HCT116 (cell line): ENCODE measurements around the gene RGS7. TPM values are rescaled to one million over a fixed set of nuclear protein-coding genes. Genes with fewer than 3 reads are reported as not detected.

Experiments
- ATAC-seq: fragments of 200-7000 bp; cut with Tn5 transposase; 2 replicates; pipeline ENCODE4 v1.9.1; 2020; ENCODE audit warnings: mild to moderate bottlenecking, moderate library complexity
- BruUV-seq: library from RNA; stranded (reverse); fragments of 400-500 nt; replicated peaks from 2 replicates; lab custom pipeline; 2021; lab: Mats Ljungman, UMichigan
- CTCF ChIA-PET: fragments of 300-600 bp; sonication (Branson Sonifier 250); formaldehyde crosslinking; loops from one replicate; lab custom pipeline; 2021; ENCODE audit warnings: antibody characterized with exemption; lab: Charles Lee
- POLR2A ChIA-PET: fragments of 300-600, 350-600 bp; sonication (Branson Sonifier 250); formaldehyde crosslinking; loops from one replicate; lab custom pipeline; 2021; ENCODE audit warnings: antibody characterized with exemption; lab: Charles Lee
- RAD21 ChIA-PET, 2 experiments: fragments of 300-600 bp; sonication (Branson Sonifier 250); formaldehyde crosslinking; loops; one replicate each; lab custom pipeline; 2023; ENCODE audit warnings: low total read pairs in 2 of 2; ENCODE audit not compliant: uncharacterized antibody in 2 of 2, unreplicated experiment in 2 of 2, low non-redundant PET in 1 of 2; lab: Charles Lee
- DNase-seq: peaks from one replicate; pipeline ENCODE4 v3.0.0-alpha.2; 2010; ENCODE audit warnings: low read depth, low spot score
- H2AFZ ChIP-seq: fragments of 200-600 bp; shearing (Covaris generic), sonication (generic); 2 replicates; pipeline ENCODE4 v1.6.1; 2017; ENCODE audit warnings: low read depth, mixed run types, mixed read lengths, antibody characterized with exemption, low read length; ENCODE audit not compliant: poor library complexity, severe bottlenecking
- H3K27ac ChIP-seq: 2 replicates; pipeline ENCODE4 v1.5.1; 2012; ENCODE audit warnings: low read depth, low read length
- H3K27me3 ChIP-seq: fragments of 200-600 bp; sonication (generic); 2 replicates; pipeline ENCODE4 v1.6.1; 2016; ENCODE audit warnings: mixed run types, low read length, mixed read lengths; ENCODE audit not compliant: insufficient read depth
- H3K36me3 ChIP-seq, 2 experiments: fragments of 200-500 bp in 1 of 2; fragments of 200-600 bp in 1 of 2; sonication (Bioruptor generic) in 1 of 2; sonication (generic) in 1 of 2; 2 replicates each; pipeline versions ENCODE4 v1.5.1 to v1.6.1; 2014 to 2016; ENCODE audit warnings: low read length in 2 of 2, inconsistent platforms in 1 of 2, mixed read lengths in 1 of 2, mixed run types in 1 of 2; ENCODE audit not compliant: insufficient read depth in 2 of 2, control insufficient read depth in 1 of 2
- H3K4me1 ChIP-seq, 2 experiments: fragments of 200-600 bp in 1 of 2; sonication (generic) in 1 of 2; 2 replicates each; pipeline versions ENCODE4 v1.5.1 to v1.6.1; 2012 to 2017; ENCODE audit warnings: low read length in 2 of 2, inconsistent platforms in 1 of 2, mild to moderate bottlenecking in 1 of 2, mixed read lengths in 1 of 2, mixed run types in 1 of 2, moderate library complexity in 1 of 2; ENCODE audit not compliant: insufficient read depth in 2 of 2, control insufficient read depth in 1 of 2
- H3K4me2 ChIP-seq: fragments of 200-600 bp; sonication (generic); 2 replicates; pipeline ENCODE4 v1.6.1; 2017; ENCODE audit warnings: mixed run types, low read length, mixed read lengths
- H3K4me3 ChIP-seq, 2 experiments: fragments of 200-600 bp in 1 of 2; sonication (generic) in 1 of 2; replicated peaks in 1 of 2; 2 replicates each; pipeline ENCODE4 v1.5.1; 2011 to 2016; ENCODE audit warnings: low read length in 2 of 2, control low read depth in 1 of 2, low read depth in 1 of 2, mild to moderate bottlenecking in 1 of 2, mixed read lengths in 1 of 2, mixed run types in 1 of 2
- H3K79me2 ChIP-seq: fragments of 200-600 bp; sonication (generic); 2 replicates; pipeline ENCODE4 v1.6.1; 2017; ENCODE audit warnings: mild to moderate bottlenecking, mixed run types, low read length, moderate library complexity, mixed read lengths; ENCODE audit not compliant: insufficient read depth
- H3K9ac ChIP-seq: fragments of 200-600 bp; sonication (generic); 2 replicates; pipeline ENCODE4 v1.6.1; 2016; ENCODE audit warnings: low read length, mixed read lengths
- H3K9me2 ChIP-seq: fragments of 200-600 bp; sonication (generic), shearing (Covaris generic); 2 replicates; pipeline ENCODE4 v1.6.1; 2017; ENCODE audit warnings: mixed run types, mild to moderate bottlenecking, moderate library complexity; ENCODE audit not compliant: insufficient read depth
- H3K9me3 ChIP-seq, 2 experiments: fragments of 200-500 bp in 1 of 2; fragments of 200-600 bp in 1 of 2; sonication (Bioruptor generic) in 1 of 2; sonication (generic) in 1 of 2; 2 replicates each; pipeline ENCODE4 v1.6.1; 2014 to 2017; ENCODE audit warnings: low read length in 2 of 2, mixed read lengths in 2 of 2, inconsistent platforms in 1 of 2, low read depth in 1 of 2, mild to moderate bottlenecking in 1 of 2, mixed run types in 1 of 2, moderate library complexity in 1 of 2; ENCODE audit not compliant: control insufficient read depth in 1 of 2, insufficient read depth in 1 of 2
- H4K20me1 ChIP-seq: fragments of 200-600 bp; sonication (generic), shearing (Covaris generic); 2 replicates; pipeline ENCODE4 v1.6.1; 2017; ENCODE audit warnings: mixed run types, mild to moderate bottlenecking, moderate library complexity; ENCODE audit not compliant: insufficient read depth
- ATF3 ChIP-seq: IDR thresholded peaks from 2 replicates; pipeline ENCODE4 v1.6.1; 2012
- CBX3 ChIP-seq: IDR thresholded peaks from 2 replicates; pipeline ENCODE4 v1.6.1; 2012; ENCODE audit warnings: low read depth
- CEBPB ChIP-seq: IDR thresholded peaks from 2 replicates; pipeline ENCODE4 v1.6.1; 2012; ENCODE audit warnings: low read depth
- CTCF ChIP-seq, 3 experiments: fragments of 200-600 bp in 1 of 3; sonication (generic) in 1 of 3; IDR thresholded peaks in 2 of 3; conservative IDR thresholded peaks in 1 of 3; 2 replicates each; pipeline ENCODE4 v1.5.1; 2012 to 2017; ENCODE audit warnings: low read depth in 2 of 3, low read length in 2 of 3, antibody characterized with exemption in 1 of 3, borderline replicate concordance in 1 of 3, control low read depth in 1 of 3, mild to moderate bottlenecking in 1 of 3, mixed read lengths in 1 of 3, mixed run types in 1 of 3, moderate library complexity in 1 of 3; ENCODE audit not compliant: insufficient read depth in 1 of 3
- EGR1 ChIP-seq: IDR thresholded peaks from 2 replicates; pipeline ENCODE4 v1.6.1; 2012; ENCODE audit warnings: low read depth
- ELF1 ChIP-seq: IDR thresholded peaks from 2 replicates; pipeline ENCODE4 v1.6.1; 2012; ENCODE audit warnings: low read depth, borderline replicate concordance
- EZH2 ChIP-seq: fragments of 200-600 bp; sonication (generic); IDR thresholded peaks from 2 replicates; pipeline ENCODE4 v1.6.1; 2017; ENCODE audit warnings: antibody characterized with exemption, mixed run types
- EZH2phosphoT487 ChIP-seq: fragments of 200-600 bp; IDR thresholded peaks from 2 replicates; pipeline ENCODE4 v1.6.1; 2018; ENCODE audit warnings: antibody characterized with exemption, borderline replicate concordance
- FOSL1 ChIP-seq: IDR thresholded peaks from 2 replicates; pipeline ENCODE4 v1.6.1; 2012; ENCODE audit warnings: low read depth
- JUND ChIP-seq: IDR thresholded peaks from 2 replicates; pipeline ENCODE4 v1.6.1; 2012
- MAX ChIP-seq: IDR thresholded peaks from 2 replicates; pipeline ENCODE4 v1.6.1; 2012
- POLR2AphosphoS5 ChIP-seq: IDR thresholded peaks from 2 replicates; pipeline ENCODE4 v1.6.1; 2011; ENCODE audit warnings: mild to moderate bottlenecking, low read depth, low read length, moderate library complexity
- REST ChIP-seq: IDR thresholded peaks from 2 replicates; pipeline ENCODE4 v1.6.1; 2012; ENCODE audit warnings: low read depth
- SIN3A ChIP-seq: IDR thresholded peaks from 2 replicates; pipeline ENCODE4 v1.6.1; 2012; ENCODE audit warnings: low read depth
- SP1 ChIP-seq: IDR thresholded peaks from 2 replicates; pipeline ENCODE4 v1.6.1; 2012; ENCODE audit warnings: low read depth
- TCF7L2 ChIP-seq: IDR thresholded peaks from 2 replicates; pipeline ENCODE4 v1.7.0; 2011; ENCODE audit warnings: borderline replicate concordance, inconsistent platforms; ENCODE audit not compliant: insufficient read depth, insufficient read length; ENCODE audit errors: extremely low read depth
- YY1 ChIP-seq: IDR thresholded peaks from 2 replicates; pipeline ENCODE4 v1.6.1; 2011; ENCODE audit warnings: low read length, low read depth, moderate library complexity, mild to moderate bottlenecking; ENCODE audit not compliant: insufficient replicate concordance; ENCODE audit errors: extremely low read depth
- ZNF274 ChIP-seq: fragments of 200-500 bp; sonication (Bioruptor generic); IDR thresholded peaks from 2 replicates; pipeline ENCODE4 v1.6.1; 2014; ENCODE audit warnings: mild to moderate bottlenecking, low read depth, low read length, inconsistent platforms
- intact Hi-C: fragments of 100-400 bp; cut with micrococcal nuclease; formaldehyde crosslinking; loops from 2 replicates; pipeline ENCODE4 v1.10.0; 2022
- total RNA-seq: library from RNA; stranded (reverse); gene quantifications from one replicate; pipeline ENCODE4 v1.2.1, GENCODE V29; 2021; ENCODE audit not compliant: unreplicated experiment

Gene RGS7
- total RNA-seq, 1 experiment from 2014 or later = not detected

GRCh38 chr1:241266121-241266520 is 90.9 kb downstream of the RGS7 start (continued):
- no peak for TF ChIP-seq CTCF (IDR thresholded peaks at IDR 0.05 in 2 of 3, conservative IDR thresholded peaks at IDR 0.05 in 1 of 3; ENCODE audit: borderline replicate concordance in 1 of 3, insufficient read depth in 1 of 3, low read depth in 2 of 3, low read length in 2 of 3)
- TF ChIP-seq JUND = no peak
- no peak for TF ChIP-seq CBX3
- no peak for TF ChIP-seq EGR1
- no peak for TF ChIP-seq SIN3A
- no peak for TF ChIP-seq ELF1
- TF ChIP-seq CEBPB = no peak
- no peak for TF ChIP-seq ZNF274
- no peak for TF ChIP-seq MAX

- CTCF ChIA-PET = no interaction called here
- H3K27me3 ChIP-seq = no peaks in the 10 kb centered on the region
- no peaks in the 10 kb centered on the region for H3K9me2 ChIP-seq
- intact Hi-C loops = no loop called here
- DNase-seq (no peak), ATAC-seq (no peak)
- POLR2A ChIA-PET = no interaction called here
- BruUV-seq = no TSS peak
- no peak overlapping the region for H3K4me3 ChIP-seq
- H3K4me2 ChIP-seq = no peak overlapping the region
- RAD21 ChIA-PET = no interaction called here
- H3K9ac ChIP-seq = no peak overlapping the region
- H3K4me1 ChIP-seq = no peaks in the 10 kb centered on the region
- H2AFZ ChIP-seq = no peak overlapping the region
- no peaks in the 10 kb centered on the region for H3K36me3 ChIP-seq
- no peak overlapping the region for H3K27ac ChIP-seq
- no peaks in the 10 kb centered on the region for H4K20me1 ChIP-seq
- H3K79me2 ChIP-seq = no peaks in the 10 kb centered on the region
- TF ChIP-seq JUND = no peak
- TF ChIP-seq EZH2 = no peak
- no peak for TF ChIP-seq SIN3A
- no peak for TF ChIP-seq ELF1
- no peak for TF ChIP-seq ATF3
- TF ChIP-seq TCF7L2 = no peak
- no peak for TF ChIP-seq CTCF (IDR thresholded peaks at IDR 0.05 in 2 of 3, conservative IDR thresholded peaks at IDR 0.05 in 1 of 3; ENCODE audit: borderline replicate concordance in 1 of 3, insufficient read depth in 1 of 3, low read depth in 2 of 3, low read length in 2 of 3)
- TF ChIP-seq POLR2AphosphoS5 = no peak
- no peak for TF ChIP-seq FOSL1
- TF ChIP-seq CEBPB = no peak
- no peak for TF ChIP-seq SP1
- no peak for TF ChIP-seq REST
- TF ChIP-seq EZH2phosphoT487 = no peak
- no peak for TF ChIP-seq YY1
- peaks cover 0 to 4% of the 10 kb centered on the region in 2 experiments; a peak in 1 of 4 replicates for H3K9me3 ChIP-seq
These were observed 91.6 kb downstream of the RGS7 start for GRCh38 chr1:241265428-241265827.
